ENCODE results near the gene FAM13A. TPM values are rescaled to one million over a fixed set of nuclear protein-coding genes. Genes with fewer than 3 reads are reported as not detected.

The FAM13A gene
- total and polyA plus RNA-seq, 2 of the 13 experiments (the other 11 are each of a cell fraction or from before 2014, with no cell fraction given), result 1.2 to 36.2 TPM

- TF ChIP-seq CHCHD3 (CRISPR knock-in tag; IDR thresholded peaks at IDR 0.05), result no peak
- TF ChIP-seq PATZ1 (CRISPR knock-in tag; IDR thresholded peaks at IDR 0.05), result no peak
- TF ChIP-seq PHF8 (CRISPR knock-in tag; IDR thresholded peaks at IDR 0.05), result peak; percentile 66
- TF ChIP-seq NR2F2 (IDR thresholded peaks at IDR 0.05; ENCODE audit: borderline replicate concordance, low read depth), result no peak
- no peak for TF ChIP-seq FOXP1 (IDR thresholded peaks at IDR 0.05)
- no peak for TF ChIP-seq FOXP1 (CRISPR knock-in tag; IDR thresholded peaks at IDR 0.05)
- TF ChIP-seq ZNF572 (CRISPR knock-in tag; IDR thresholded peaks at IDR 0.05), result no peak
- TF ChIP-seq MTERF4 (CRISPR knock-in tag; IDR thresholded peaks at IDR 0.05), result no peak
- TF ChIP-seq, protein P1, sequence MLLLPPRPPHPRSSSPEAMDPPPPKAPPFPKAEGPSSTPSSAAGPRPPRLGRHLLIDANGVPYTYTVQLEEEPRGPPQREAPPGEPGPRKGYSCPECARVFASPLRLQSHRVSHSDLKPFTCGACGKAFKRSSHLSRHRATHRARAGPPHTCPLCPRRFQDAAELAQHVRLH (CRISPR knock-in tag; IDR thresholded peaks at IDR 0.05; ENCODE audit: borderline replicate concordance, low read depth), result no peak
- peak; percentile 59; the same call in 1 of the 2 replicates for TF ChIP-seq ZNF768 (CRISPR knock-in tag; IDR thresholded peaks at IDR 0.05)
- TF ChIP-seq ZNF317 (CRISPR knock-in tag; IDR thresholded peaks at IDR 0.05), result no peak
- TF ChIP-seq AHR (CRISPR knock-in tag; IDR thresholded peaks at IDR 0.05), result no peak
- TF ChIP-seq, protein P2, sequence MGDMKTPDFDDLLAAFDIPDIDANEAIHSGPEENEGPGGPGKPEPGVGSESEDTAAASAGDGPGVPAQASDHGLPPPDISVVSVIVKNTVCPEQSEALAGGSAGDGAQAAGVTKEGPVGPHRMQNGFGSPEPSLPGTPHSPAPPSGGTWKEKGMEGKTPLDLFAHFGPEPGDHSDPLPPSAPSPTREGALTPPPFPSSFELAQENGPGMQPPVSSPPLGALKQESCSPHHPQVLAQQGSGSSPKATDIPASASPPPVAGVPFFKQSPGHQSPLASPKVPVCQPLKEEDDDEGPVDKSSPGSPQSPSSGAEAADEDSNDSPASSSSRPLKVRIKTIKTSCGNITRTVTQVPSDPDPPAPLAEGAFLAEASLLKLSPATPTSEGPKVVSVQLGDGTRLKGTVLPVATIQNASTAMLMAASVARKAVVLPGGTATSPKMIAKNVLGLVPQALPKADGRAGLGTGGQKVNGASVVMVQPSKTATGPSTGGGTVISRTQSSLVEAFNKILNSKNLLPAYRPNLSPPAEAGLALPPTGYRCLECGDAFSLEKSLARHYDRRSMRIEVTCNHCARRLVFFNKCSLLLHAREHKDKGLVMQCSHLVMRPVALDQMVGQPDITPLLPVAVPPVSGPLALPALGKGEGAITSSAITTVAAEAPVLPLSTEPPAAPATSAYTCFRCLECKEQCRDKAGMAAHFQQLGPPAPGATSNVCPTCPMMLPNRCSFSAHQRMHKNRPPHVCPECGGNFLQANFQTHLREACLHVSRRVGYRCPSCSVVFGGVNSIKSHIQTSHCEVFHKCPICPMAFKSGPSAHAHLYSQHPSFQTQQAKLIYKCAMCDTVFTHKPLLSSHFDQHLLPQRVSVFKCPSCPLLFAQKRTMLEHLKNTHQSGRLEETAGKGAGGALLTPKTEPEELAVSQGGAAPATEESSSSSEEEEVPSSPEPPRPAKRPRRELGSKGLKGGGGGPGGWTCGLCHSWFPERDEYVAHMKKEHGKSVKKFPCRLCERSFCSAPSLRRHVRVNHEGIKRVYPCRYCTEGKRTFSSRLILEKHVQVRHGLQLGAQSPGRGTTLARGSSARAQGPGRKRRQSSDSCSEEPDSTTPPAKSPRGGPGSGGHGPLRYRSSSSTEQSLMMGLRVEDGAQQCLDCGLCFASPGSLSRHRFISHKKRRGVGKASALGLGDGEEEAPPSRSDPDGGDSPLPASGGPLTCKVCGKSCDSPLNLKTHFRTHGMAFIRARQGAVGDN (CRISPR knock-in tag; IDR thresholded peaks at IDR 0.05), result peak; percentile 71
- TF ChIP-seq MED1 (CRISPR knock-in tag; IDR thresholded peaks at IDR 0.05), result no peak
- TF ChIP-seq, protein P3, sequence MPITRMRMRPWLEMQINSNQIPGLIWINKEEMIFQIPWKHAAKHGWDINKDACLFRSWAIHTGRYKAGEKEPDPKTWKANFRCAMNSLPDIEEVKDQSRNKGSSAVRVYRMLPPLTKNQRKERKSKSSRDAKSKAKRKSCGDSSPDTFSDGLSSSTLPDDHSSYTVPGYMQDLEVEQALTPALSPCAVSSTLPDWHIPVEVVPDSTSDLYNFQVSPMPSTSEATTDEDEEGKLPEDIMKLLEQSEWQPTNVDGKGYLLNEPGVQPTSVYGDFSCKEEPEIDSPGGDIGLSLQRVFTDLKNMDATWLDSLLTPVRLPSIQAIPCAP (CRISPR knock-in tag; IDR thresholded peaks at IDR 0.05; ENCODE audit: low read depth), result no peak
- no peak for TF ChIP-seq ZNF746 (CRISPR knock-in tag; IDR thresholded peaks at IDR 0.05)
- TF ChIP-seq IKZF4 (CRISPR knock-in tag; IDR thresholded peaks at IDR 0.05; ENCODE audit: borderline replicate concordance, low read depth, not compliant biosample characterization), result no peak
- TF ChIP-seq NRL (CRISPR knock-in tag; IDR thresholded peaks at IDR 0.05; ENCODE audit: borderline replicate concordance), result no peak
- no peak for TF ChIP-seq PHF20 (CRISPR knock-in tag; IDR thresholded peaks at IDR 0.05)
- no peak for TF ChIP-seq ZFY (CRISPR knock-in tag; IDR thresholded peaks at IDR 0.05)
- no peak for TF ChIP-seq ZSCAN31 (CRISPR knock-in tag; IDR thresholded peaks at IDR 0.05; ENCODE audit: low read depth)
- TF ChIP-seq TBX3 (IDR thresholded peaks at IDR 0.05; ENCODE audit: borderline replicate concordance), result no peak
These were observed 359.2 kb downstream of the FAM13A start, which contains the start of gene NAP1L5 (continued) for GRCh38 chr4:88697588-88698329.
